Activated CD8-positive, alpha-beta memory T cell treated with anti-CD3 and anti-CD28 coated beads for 36 hours (primary cell): ENCODE data around the gene ARMH3. TPM values are rescaled to one million over a fixed set of nuclear protein-coding genes. Genes with fewer than 3 reads are reported as not detected.

Source experiments
- CTCF ChIA-PET: fragments of 350-600 bp; sonication (Branson Sonifier 250); formaldehyde crosslinking; loops from one replicate; lab custom pipeline; 2021; ENCODE audit warnings: antibody characterized with exemption; lab: Charles Lee
- POLR2A ChIA-PET: fragments of 350-600 bp; sonication (Branson Sonifier 250); formaldehyde crosslinking; loops from one replicate; lab custom pipeline; 2021; ENCODE audit warnings: antibody characterized with exemption; lab: Charles Lee
- total RNA-seq, 2 experiments: library from RNA; stranded (reverse); gene quantifications; one replicate each; pipeline ENCODE4 v1.2.3, GENCODE V29; 2021

Gene ARMH3
- total RNA-seq, 2 experiments from 2014 or later = 19.3 to 23.5 TPM

- POLR2A ChIA-PET = no interaction called here
- CTCF ChIA-PET = interaction anchor here (0.8 to 3.1 kb wide), 12 partner anchors 9 to 182 kb away, joined by 3 to 9 read pairs (median 3); no protein-coding TSS in a partner anchor
These were observed 166.4 kb downstream of the ARMH3 start for GRCh38 chr10:101889256-101890210.

GRCh38 chr10:101888251-101888949 is 167.6 kb downstream of the ARMH3 start:
- CTCF ChIA-PET = interaction anchor here (1.1 to 3.1 kb wide), 7 partner anchors 10 to 183 kb away, joined by 3 to 9 read pairs (median 4); no protein-coding TSS in a partner anchor

GRCh38 chr10:101887775-101888174 is 168.2 kb downstream of the ARMH3 start:
- CTCF ChIA-PET = interaction anchor here (1.1 to 1.3 kb wide), 4 partner anchors 10 to 122 kb away, joined by 3 to 9 read pairs (median 4); no protein-coding TSS in a partner anchor

More at GRCh38 chr10:101888251-101888949, 167.6 kb downstream of the ARMH3 start:
- POLR2A ChIA-PET = interaction anchor here (0.6 kb wide), 3 partner anchors 40 to 264 kb away, joined by 3 to 6 read pairs (median 3); no protein-coding TSS in a partner anchor

GRCh38 chr10:101886521-101887312 is 169.3 kb downstream of the ARMH3 start:
- CTCF ChIA-PET = interaction anchor here (1.1 to 1.3 kb wide), 2 partner anchors 123 to 186 kb away, joined by 4 read pairs; no protein-coding TSS in a partner anchor
- POLR2A ChIA-PET = no interaction called here

More at GRCh38 chr10:101887775-101888174, 168.2 kb downstream of the ARMH3 start:
- POLR2A ChIA-PET = interaction anchor here (0.6 kb wide), 3 partner anchors 39 to 265 kb away, joined by 3 read pairs; no protein-coding TSS in a partner anchor

- ChIA-PET CTCF (interaction anchor here (0.6 to 2.3 kb wide), 3 partner anchors 8 to 129 kb away, joined by 3 to 8 read pairs (median 7); no protein-coding TSS in a partner anchor), POLR2A (no interaction called here)
These were observed 174.8 kb downstream of the ARMH3 start for GRCh38 chr10:101881036-101881774.

GRCh38 chr10:101880232-101880573 is 175.8 kb downstream of the ARMH3 start:
- ChIA-PET POLR2A (no interaction called here), CTCF (interaction anchor here (2.0 to 2.3 kb wide), 2 partner anchors 39 to 130 kb away, joined by 7 to 8 read pairs; no protein-coding TSS in a partner anchor)

- POLR2A ChIA-PET = no interaction called here
- CTCF ChIA-PET = interaction anchor here (2.0 to 2.3 kb wide), 2 partner anchors 39 to 131 kb away, joined by 7 to 8 read pairs; no protein-coding TSS in a partner anchor
These were observed 176.3 kb downstream of the ARMH3 start for GRCh38 chr10:101879456-101880231.

- CTCF ChIA-PET = interaction anchor here (0.6 to 2.3 kb wide), 3 partner anchors 9 to 711 kb away, joined by 3 to 8 read pairs (median 3); no protein-coding TSS in a partner anchor
- POLR2A ChIA-PET = no interaction called here
These were observed 177.1 kb downstream of the ARMH3 start for GRCh38 chr10:101878869-101879268.

- ChIA-PET CTCF (interaction anchor here (0.9 to 1.9 kb wide), 3 partner anchors 35 to 135 kb away, joined by 3 to 4 read pairs (median 3); no protein-coding TSS in a partner anchor), POLR2A (no interaction called here)
These were observed 180.8 kb downstream of the ARMH3 start for GRCh38 chr10:101875068-101875688.

GRCh38 chr10:101874252-101874651 is 181.7 kb downstream of the ARMH3 start:
- ChIA-PET POLR2A (no interaction called here), CTCF (interaction anchor here (0.9 to 1.9 kb wide), 3 partner anchors 34 to 136 kb away, joined by 3 to 4 read pairs (median 3); no protein-coding TSS in a partner anchor)

GRCh38 chr10:101867931-101868330 is 188.0 kb downstream of the ARMH3 start:
- POLR2A ChIA-PET = no interaction called here
- CTCF ChIA-PET = no interaction called here

- POLR2A ChIA-PET = no interaction called here
- CTCF ChIA-PET = interaction anchor here (1.1 to 5.6 kb wide), 2 partner anchors 19 to 150 kb away, joined by 4 to 28 read pairs; no protein-coding TSS in a partner anchor
These were observed 196.4 kb downstream of the ARMH3 start for GRCh38 chr10:101859530-101859929.

- CTCF ChIA-PET = interaction anchor here (0.7 to 5.6 kb wide), 4 partner anchors 18 to 151 kb away, joined by 3 to 28 read pairs (median 4); no protein-coding TSS in a partner anchor
- POLR2A ChIA-PET = no interaction called here
These were observed 197.1 kb downstream of the ARMH3 start for GRCh38 chr10:101858723-101859500.

- ChIA-PET POLR2A (no interaction called here), CTCF (interaction anchor here (0.7 to 5.6 kb wide), 2 partner anchors 17 to 56 kb away, joined by 3 to 28 read pairs; no protein-coding TSS in a partner anchor)
These were observed 198.0 kb downstream of the ARMH3 start for GRCh38 chr10:101857802-101858476.

- POLR2A ChIA-PET = no interaction called here
These were observed 199.3 kb downstream of the ARMH3 start for GRCh38 chr10:101856626-101857025.

More at GRCh38 chr10:101856626-101857025, 199.3 kb downstream of the ARMH3 start:
- CTCF ChIA-PET = interaction anchor here (5.6 kb wide), 1 partner anchor 16 kb away, joined by 28 read pairs; no protein-coding TSS in a partner anchor
